CD1c-positive myeloid dendritic cell (primary cell): Measurements from ENCODE around the gene THRB.

Experiments
- DNase-seq: peaks from one replicate; pipeline ENCODE4 v3.0.0-alpha.2; 2016; ENCODE audit errors: extremely low spot score

THRB gene

GRCh38 chr3:24379936-24380335, 114.7 kb downstream of the THRB start:
- no peak for DNase-seq

GRCh38 chr3:24378313-24378712, 116.3 kb downstream of the THRB start:
- no peak for DNase-seq

GRCh38 chr3:24377218-24377993, 117.2 kb downstream of the THRB start:
- no peak for DNase-seq

- no peak for DNase-seq
These were observed 118.7 kb downstream of the THRB start for GRCh38 chr3:24375947-24376384.

- no peak for DNase-seq
These were observed 119.8 kb downstream of the THRB start for GRCh38 chr3:24374801-24375200.

- no peak for DNase-seq
These were observed 121.3 kb downstream of the THRB start for GRCh38 chr3:24373198-24373959.

- DNase-seq, result no peak
These were observed 122.0 kb downstream of the THRB start for GRCh38 chr3:24372559-24373197.

- DNase-seq, result no peak
These were observed 124.1 kb downstream of the THRB start for GRCh38 chr3:24370352-24371090.

GRCh38 chr3:24368605-24369004, 126.0 kb downstream of the THRB start:
- no peak for DNase-seq

GRCh38 chr3:24367664-24368264, 126.9 kb downstream of the THRB start:
- no peak for DNase-seq

GRCh38 chr3:24367216-24367615, 127.4 kb downstream of the THRB start:
- no peak for DNase-seq

GRCh38 chr3:24365168-24365567, 129.5 kb downstream of the THRB start:
- DNase-seq, result no peak

GRCh38 chr3:24364359-24364758, 130.3 kb downstream of the THRB start:
- DNase-seq, result no peak

- DNase-seq, result no peak
These were observed 131.4 kb downstream of the THRB start for GRCh38 chr3:24363242-24363641.

- DNase-seq, result no peak
These were observed 133.0 kb downstream of the THRB start for GRCh38 chr3:24361623-24362022.

GRCh38 chr3:24360957-24361356, 133.7 kb downstream of the THRB start:
- no peak for DNase-seq

GRCh38 chr3:24359645-24360462, 134.8 kb downstream of the THRB start:
- no peak for DNase-seq

GRCh38 chr3:24359102-24359501, 135.5 kb downstream of the THRB start:
- DNase-seq, result no peak

GRCh38 chr3:24357635-24358034, 137.0 kb downstream of the THRB start:
- DNase-seq, result no peak

- DNase-seq, result no peak
These were observed 138.8 kb downstream of the THRB start for GRCh38 chr3:24355806-24356205.

- DNase-seq, result no peak
These were observed 140.4 kb downstream of the THRB start for GRCh38 chr3:24354230-24354629.
